HG02610 (cell line): ENCODE data around the gene ZNF420.

Experiments used
- ATAC-seq: cut with Tn5 transposase; IDR thresholded peaks from one replicate; pipeline ENCODE4 v1.9.1; 2021; ENCODE audit warnings: mild to moderate bottlenecking, moderate library complexity; ENCODE audit not compliant: unreplicated experiment

ZNF420 gene

DNA sequence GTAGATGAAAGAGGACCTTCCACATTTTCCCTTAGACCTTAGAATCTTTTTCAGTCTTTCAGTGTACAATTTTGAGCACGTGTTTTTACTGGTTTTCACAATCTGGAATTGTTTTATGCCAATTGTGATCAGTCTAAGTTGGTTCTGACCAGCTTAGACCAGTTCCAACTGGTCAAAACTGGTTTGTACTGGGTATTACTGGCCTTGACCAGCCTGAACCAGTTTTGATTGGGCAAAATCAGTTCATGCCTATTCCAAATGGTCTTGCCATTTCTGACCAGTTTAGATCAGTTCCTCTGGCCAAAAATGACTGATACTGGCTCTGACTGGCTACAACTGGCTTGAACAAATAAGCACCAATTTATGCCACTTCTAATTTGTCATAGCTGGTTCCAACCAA, 57.9 kb downstream of the ZNF420 start:
- ATAC-seq, result no peak

DNA sequence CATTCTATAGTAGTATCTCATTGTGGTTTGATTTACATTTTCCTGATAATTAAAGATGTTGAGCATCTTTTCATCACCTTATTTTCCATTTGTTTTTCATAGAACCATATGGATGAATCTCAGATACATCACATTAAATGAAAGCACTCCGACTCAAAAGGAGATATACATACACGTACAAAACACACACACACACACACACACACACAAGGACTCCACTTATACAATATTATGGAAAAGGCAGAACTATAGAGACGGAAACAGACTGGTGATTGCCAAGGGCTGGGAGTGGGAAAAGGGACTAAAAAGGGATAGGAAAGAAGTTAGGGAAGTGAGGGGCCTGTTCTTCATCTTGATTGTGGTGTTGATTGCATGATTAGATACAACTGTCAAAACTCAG, 70.0 kb downstream of the ZNF420 start:
- no peak for ATAC-seq

DNA sequence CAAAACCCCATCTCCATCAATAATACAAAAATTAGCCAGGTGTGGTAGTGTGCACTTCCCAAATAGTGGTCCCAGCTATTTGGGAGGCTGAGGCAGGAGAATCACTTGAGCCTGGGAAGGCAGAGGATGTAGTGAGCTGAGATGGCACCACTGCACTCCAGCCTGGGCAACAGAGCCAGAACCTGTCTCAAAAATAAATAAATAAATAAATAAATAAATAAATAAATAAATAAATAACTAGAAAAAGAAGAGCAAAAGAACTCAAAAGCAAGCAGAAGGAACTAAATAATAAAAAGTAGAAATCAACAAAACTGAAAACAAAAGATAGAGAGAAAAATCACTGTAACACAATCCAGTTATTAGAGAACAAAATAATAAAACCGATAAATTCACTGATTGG, 81.9 kb downstream of the ZNF420 start:
- no peak for ATAC-seq

DNA sequence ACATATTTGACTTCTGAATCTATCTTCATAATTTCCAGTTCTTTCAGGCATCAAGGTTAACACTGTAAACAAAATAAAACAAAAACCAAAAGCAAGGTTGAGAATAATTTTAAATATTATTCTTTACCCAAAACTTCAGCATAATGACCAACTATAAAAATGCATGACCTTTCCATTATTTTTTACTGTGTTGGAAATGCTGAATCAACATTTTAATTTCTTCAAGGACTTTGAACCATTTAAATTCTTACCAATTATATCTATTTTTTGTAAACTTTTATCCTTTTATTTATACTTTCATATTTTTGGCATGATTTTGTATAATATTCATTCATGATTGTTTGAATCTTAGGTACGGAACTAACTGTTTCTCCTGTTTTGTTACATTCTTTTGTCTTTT, 87.4 kb downstream of the ZNF420 start:
- ATAC-seq, result no peak

DNA sequence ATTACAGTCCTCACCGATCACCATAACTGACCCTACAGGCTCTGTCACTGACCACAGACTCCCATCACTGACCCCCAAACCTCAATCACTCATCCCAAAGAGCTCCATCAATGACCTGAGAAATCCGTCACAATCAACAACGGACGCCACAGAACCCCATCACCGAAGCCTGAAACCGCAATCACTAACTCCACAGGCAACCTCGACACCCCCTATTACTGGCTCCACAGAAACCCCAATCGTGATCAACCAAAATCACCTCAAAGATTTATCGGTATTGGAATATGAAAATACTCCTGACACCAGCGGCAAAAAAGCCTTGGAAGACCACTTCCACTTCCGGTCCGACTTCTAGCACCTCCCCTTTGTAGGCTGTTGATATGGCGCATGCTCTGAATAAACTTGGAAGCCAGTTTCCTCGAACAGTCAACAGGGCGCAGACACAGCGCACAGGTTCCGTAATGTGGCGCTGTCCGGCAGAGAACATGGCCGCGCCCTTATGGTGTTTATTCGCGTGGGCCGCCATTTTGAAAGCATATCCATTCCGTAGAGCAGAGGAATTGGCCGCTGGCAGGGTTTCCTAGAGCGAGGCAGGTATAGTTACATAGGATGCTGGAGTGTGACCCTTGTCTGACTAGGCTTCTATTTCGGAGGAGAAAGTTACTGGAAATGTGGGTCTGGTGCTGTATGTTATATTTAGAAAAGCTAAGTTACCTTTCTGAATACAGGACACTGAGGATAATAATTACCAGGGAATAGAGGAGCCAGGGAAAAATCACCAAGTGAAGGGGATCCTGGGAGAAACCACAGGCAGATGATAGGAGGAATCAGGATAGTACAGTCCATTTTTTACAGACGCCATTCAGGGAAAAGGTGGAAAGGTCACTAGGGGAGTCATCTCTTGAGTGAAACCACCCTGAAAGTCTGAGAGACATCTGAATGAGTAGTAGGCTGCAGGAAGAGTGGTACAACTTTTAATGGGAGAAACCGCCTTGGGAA, 94.4 kb downstream of the ZNF420 start, which contains the start of gene ZNF585A:
Gene ZNF585A, minus strand, starts transcription at position 328 of the 999 bp plus-strand sequence. CDS start 2,785 bp downstream, outside the sequence.
- ATAC-seq, result peak; percentile 96
